ENCODE results near the gene CCDC102B.

- TF ChIP-seq CTCF (IDR thresholded peaks at IDR 0.05; ENCODE audit: control extremely low read depth in 1 of 3, insufficient read depth in 1 of 3, low read depth in 1 of 3, low read length in 3 of 3), result no peak
- no peak for TF ChIP-seq JUN (IDR thresholded peaks at IDR 0.05; ENCODE audit: low read depth, low read length)
Measured at GRCh38 chr18:68818584-68818983, 20.7 kb downstream of the CCDC102B start.
